NCI-H2227 treated with DMSO at 0.1 percent for 48 hours (cell line): ENCODE measurements around the gene RUSF1.
A peak's percentile ranks its signal among the peaks of the same experiment; 100 is the strongest.
"Not testable (repeated sequence)": the region's sequence is repeated elsewhere in the genome, so short reads cannot be mapped to it uniquely, and the experiment has no call there.

Source experiments
- DNase-seq: peaks from one replicate; lab custom pipeline; 2025; lab: John Stamatoyannopoulos, UW

RUSF1 gene

DNA sequence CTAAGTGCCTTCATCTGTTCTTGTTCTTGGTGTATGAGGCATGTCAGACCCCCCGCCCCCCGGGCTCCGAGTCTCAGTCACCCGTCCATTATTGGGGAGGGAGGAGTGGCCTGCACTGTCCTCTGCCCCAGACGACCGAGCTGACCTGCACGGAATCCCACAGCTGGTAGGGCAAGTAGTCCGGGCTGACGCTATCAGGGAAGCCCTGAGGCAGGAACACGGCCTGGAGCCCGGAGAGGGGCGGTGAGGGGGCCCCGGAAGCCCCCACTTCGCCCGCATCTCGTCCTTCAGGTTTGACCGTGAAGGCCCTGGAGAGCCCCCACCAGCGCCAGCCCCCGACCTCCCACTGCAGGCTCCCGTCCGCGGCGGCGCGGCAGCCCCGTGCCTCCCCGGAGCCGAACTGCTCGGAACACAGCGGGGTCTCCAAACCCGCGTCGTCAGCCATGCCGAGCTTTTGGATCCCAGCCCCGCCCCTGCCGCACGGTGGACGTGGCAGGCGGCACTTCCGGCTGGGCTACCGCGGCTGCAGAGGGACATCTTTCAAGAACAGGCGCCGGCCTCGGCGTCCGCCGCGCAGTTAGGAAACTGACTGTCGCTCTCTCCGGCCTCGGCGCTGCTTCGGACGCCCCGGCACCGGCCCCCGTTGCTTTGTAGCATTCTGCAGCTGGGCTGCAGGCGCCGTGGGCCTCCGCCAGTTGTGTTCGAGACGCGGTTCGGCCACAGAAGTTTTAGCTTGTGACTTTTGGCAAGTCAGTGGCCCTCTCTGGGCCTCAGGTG is at the start of gene RUSF1:
Gene RUSF1 (minus strand): TSS at position 463 of the 777 bp plus-strand sequence. CDS start 18 bp downstream, at position 445.
- peak; percentile 90 for DNase-seq

DNA sequence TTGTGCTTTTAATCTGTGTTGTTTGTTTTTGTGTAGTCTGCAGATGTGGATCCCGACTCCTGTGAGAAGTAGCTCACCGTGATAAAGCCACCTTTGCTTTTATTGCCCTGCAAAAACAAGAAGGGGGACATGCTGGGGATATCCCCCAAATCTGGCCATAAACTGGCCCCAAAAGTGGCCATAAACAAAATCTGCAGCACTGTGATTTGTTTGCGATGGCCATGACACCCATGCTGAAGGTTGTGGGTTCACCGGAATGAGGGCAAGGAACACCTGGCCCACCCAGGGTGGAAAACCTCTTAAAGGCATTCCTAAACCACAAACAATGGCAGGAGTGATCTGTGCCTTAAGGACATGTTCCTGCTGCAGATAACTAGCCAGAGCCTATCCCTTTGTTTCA is 34.6 kb upstream of the RUSF1 start:
- no peak for DNase-seq

DNA sequence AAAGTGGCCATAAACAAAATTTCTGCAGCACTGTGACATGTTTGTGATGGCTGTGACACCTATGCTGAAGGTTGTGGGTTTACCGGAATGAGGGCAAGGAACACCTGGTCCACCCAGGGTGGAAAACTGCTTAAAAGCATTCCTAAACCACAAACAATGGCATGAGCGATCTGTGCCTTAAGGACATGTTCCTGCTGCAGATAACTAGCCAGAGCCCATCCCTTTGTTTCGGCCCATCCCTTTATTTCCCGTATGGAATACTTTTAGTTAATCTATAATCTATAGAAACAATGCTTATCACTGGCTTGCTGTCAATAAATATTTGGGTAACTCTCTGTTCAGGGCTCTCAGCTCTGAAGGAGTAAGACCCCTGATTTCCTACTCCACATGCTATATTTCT is 31.6 kb upstream of the RUSF1 start:
- DNase-seq, result not testable (repeated sequence)

DNA sequence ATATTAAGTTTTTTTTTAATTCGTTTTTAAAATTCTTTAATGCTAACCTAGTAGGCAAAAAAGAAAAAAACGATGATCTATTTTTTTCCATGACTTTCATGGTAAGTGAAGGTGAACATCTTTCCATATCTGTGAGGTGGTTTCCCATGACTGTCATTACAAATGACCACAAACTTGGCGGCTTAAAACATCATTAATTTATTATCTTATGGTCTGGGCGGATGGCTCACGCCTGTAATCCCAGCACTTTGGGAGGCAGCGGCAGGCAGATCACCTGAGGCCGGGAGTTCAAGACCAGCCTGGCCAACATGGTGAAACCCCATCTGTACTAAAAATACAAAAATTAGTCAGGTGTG is 30.0 kb upstream of the RUSF1 start:
- not testable (repeated sequence) for DNase-seq

DNA sequence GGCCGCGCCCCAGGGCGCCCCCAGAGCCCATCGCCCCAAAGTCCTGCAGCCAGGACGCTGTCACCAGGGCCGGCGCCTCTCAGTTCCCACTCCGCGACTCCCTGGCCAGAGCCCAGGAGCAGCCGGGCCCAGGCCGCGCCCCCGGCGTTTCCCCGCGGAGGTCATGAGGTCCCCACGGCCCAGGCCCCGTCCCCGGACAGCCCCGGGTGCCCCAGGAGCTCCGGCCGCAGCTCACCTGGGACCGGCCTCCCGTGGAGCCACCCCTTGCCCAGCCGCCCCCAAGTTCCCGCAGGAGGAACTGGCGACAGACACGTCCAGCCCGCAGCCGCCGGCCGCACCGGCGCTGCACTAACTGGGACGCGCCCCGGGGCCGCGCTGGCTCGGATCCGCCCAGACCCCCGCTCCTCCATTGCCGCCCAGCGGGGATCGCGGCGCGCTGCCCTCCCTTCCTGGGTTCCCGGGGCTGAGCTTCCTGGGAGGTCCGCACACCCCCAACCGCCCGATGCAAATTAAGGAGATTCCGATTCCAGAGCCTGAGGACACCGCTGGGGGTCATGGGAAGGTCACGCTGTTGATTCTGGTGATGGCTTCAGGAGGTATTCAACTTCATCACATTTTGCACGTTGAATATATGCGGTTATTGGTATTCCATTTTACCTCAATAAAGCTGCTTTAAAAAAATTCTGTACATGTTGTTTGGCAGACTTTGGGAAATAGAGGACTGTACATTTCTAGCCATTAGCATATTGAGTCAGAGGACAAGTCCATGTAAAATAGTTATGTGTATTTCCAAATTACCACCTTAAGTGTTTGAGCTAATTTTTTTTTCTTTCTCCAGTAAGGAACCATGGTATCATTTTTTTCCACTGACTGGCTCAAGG is 29.4 kb upstream of the RUSF1 start:
- no peak for DNase-seq

DNA sequence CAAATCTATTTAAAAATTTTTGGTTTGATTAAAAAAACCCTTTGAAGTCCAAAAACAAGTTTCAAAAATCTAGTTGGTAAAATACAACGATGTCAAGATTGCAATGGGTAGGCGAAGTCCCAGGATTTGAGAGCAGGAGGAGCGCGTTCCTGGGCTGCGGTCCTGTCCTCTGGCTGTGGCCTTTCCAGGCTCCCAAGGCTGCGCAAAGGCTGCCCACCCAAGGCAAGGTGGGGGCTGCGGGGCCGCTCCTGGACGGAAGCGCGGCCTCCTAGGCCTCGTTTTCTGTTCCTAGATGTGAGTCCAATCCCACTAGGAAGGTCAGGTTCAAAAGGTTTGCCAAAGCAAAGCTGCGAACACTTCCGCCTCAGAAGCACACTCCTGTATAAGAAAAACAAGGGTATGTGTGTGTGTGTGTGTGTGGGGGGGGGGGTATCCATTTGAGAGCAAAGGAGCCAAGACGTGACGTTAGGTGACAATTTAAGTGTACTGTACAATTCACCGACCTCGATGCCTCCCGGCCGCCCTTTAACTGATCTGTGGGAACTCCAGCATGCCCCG is 28.7 kb upstream of the RUSF1 start:
- no peak for DNase-seq

DNA sequence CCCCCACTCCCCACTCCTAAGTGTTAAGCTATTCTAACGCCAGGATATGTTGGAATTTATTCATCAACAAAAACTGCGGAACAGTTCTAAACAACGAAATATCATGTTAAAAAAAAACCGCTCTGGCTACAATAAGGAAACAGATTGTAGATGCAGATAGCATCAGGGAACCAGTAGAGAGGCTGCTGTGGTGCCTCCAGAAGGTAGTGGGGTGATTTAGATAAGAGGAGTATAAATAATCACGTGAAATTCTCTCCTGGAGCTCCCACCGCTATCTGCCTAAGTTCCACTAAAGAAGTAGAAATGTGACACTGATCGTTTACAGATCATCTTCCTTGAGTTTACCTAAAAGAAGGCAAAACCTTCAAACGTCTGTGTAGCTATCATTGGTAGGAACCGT is 27.5 kb upstream of the RUSF1 start:
- DNase-seq, result no peak

DNA sequence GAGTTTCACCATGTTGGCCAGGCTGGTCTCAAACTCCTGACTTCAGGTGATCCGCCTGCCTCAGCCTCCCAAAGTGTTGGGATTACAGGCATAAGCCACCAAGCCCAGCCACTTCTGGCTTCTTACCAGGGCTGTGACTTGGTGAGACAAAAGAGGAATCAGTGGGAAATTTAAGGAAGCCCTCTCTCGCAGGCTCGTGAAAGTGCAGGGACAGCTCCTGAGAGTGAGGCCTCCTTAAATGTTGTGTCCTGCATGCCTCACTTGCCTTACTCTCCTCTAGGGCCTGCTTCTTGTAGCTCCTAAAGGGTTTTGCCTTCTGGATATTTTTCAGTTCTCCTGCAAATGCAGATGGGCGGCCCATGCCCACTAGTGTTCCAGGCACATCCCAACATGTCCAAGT is 24.7 kb upstream of the RUSF1 start:
- DNase-seq, result no peak

DNA sequence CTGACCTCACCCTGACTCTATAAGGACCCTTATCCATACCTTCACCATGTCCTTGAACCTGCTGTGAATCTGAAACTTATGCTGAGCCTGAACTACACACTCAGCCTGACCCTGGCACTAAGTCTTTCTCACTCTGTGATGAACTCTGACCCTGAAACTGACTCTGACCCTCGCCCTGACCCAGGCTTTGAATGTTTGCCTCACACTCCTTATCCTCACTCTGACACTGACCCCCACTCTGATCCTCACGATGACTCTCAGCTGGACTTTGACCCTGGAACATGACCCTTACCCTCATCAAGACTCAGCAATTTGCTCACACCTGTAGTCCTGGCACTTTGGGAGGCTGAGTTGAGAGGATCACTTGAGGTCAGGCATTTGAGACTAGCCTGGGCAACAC is 23.9 kb upstream of the RUSF1 start:
- DNase-seq, result no peak

DNA sequence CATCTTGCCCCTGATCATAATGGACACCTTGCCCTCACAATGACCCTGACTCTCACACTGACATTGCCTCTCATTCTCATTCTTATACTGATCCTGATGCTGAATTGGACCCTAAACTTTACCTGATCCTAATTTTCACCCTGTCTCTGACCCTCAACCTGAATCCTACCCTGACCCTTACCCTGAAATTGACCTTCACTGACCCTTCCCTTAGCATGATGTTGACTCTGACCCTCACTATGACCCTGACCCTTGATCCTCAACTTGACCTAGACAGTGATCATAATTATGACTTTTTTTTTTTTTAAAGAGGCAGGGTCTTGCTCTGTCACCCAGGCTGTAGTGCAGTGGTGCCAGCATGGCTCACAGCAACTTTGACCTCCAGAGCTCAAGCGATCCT is 22.9 kb upstream of the RUSF1 start:
- no peak for DNase-seq

DNA sequence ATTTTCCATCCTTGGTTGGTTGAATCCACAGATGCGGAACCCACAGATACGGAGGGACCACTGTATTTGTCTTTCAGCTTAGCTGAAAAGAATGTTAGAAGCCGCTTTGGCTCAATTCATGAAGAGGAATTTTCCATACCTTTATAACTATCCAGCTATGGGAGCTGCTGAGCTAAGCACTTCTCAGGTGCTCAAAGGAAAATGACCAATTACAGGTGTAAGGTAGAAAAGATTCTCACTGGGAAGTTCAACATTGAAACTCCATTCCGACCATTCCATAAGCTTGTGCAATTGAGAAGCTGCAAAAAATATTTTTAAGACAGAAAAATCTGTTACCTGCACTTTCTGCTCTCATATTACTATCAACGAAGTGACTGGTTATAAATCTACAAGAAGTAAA is 22.2 kb upstream of the RUSF1 start:
- no peak for DNase-seq

DNA sequence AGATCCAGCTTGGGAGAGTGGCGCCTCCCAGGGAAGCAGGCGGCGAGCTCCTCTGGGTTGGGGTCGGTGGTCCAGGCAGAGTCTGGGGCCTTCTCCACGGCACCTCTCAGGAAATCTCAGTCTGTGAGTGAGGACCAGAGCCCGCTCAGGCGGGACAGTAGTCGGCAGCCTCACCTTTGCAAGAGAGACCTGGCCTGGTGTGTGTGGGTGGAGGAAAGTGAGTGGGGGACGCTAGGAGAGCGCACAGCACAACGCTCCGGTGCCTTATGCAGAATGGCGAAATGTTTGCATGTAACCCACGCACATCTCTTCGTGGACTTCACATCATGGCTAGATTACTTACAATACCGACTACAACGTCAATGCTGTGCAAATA is 21.7 kb upstream of the RUSF1 start:
- no peak for DNase-seq

DNA sequence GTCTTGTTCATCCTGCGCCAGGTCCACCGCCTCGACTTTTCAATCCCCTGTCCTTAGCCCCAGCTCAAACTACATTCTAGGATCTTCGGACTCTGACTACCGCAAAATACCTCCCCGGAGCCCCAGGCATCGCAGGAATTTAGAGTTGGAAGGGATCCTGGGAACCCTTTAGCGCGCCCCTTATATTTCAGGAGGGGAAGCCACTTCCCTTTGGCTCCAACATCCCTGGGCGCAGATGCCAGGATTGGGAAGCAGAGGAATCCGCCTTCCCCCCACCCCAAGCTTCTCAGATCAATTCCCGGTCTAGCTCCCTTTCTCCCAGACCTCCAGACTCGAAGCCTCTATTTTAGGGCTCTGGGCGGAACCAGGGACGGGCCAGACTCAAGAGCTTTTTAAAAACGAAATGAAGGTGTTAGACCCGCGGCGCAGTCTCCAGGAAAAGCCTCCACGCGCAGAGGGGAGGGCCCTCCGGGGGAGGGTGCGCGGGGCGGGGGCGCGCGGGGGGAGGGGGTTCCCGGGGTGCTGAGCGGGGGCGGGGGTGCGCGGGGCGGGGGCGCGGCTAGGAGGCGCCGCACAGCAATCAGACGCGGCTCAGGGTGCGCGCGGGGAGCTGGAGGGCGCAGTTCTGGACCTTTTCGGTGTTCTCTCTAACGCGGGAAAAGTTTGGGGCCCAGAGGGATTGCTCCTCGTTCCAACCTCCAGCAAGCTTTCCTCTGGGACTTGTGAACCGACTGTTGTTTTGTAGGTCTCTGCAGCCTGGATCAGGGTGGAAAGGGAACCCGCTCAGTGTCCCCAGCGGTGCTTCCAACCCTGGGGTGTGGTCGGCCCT is 21.1 kb upstream of the RUSF1 start:
- no peak for DNase-seq

DNA sequence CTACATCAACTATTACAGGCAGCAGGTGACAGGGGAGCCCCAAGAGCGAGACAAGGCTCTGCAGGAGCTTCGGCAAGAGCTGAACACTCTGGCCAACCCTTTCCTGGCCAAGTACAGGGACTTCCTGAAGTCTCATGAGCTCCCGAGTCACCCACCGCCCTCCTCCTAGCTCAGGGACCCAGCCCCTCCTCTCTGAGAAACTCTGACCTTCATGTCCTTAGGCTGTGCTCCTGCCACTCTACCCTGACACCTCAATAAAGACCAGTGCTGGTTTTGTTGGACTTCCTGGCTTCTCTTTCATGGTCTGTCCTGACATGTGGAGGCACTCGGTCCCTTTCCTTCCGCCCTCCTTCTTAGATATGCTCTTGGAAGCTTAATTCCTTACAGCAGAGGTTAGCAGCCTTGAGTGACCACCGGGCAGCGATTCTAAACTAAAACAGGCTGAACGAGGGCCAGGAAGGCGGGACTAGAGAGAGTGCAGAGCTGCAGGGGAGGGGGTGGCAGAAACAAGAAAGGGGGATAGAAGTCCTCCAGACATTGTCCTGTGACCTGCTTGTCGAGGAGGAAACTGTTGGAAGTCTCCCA is 20.4 kb upstream of the RUSF1 start:
- DNase-seq, result no peak

DNA sequence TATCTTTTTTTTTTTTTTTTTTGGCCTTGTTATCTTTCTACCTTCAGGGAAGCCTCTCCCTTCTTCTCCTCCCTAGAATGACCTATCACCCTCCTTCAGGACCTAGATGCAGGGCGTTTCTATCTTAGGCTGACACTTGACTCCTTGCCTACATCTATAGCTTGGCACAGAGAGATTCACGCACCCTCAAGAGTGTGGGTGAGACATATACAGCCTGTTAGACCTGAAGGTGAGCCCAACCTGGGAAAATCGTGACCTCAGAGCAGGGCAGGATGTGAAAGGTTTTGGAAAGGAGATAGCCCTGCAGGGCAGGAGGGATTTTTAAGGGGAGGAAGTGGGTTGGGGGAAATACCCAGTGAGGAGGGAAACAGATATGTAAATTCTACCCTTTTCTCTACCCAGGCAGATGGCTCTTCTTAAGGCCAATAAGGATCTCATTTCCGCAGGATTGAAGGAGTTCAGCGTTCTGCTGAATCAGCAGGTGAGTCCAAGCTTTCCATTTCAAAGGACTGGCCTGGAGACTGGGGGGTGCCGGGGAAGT is 19.6 kb upstream of the RUSF1 start, which contains the start of gene AHSP:
Gene AHSP (plus strand): TSS at position 167 of the 541 bp plus-strand sequence. CDS start 240 bp downstream, at position 407.
- DNase-seq, result no peak

DNA sequence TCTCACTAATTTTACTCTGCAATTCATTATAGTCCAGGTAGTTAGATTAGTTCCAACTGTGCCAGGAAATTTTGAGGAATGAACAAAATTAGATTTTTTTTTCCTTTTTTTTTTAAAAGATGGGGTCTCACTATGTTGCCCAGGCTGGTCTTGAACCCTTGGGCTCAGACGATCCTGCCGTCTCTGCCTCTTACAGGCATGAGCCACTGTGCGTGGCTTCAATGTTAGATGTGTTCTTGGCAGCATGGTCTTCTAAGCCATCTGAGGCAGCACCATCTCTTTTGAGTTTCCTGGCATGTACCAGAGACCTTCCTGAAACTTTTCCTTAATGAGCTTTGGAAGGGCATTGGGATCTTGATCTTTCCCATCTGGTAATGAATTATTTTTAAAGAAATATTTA is 16.9 kb upstream of the RUSF1 start:
- no peak for DNase-seq

DNA sequence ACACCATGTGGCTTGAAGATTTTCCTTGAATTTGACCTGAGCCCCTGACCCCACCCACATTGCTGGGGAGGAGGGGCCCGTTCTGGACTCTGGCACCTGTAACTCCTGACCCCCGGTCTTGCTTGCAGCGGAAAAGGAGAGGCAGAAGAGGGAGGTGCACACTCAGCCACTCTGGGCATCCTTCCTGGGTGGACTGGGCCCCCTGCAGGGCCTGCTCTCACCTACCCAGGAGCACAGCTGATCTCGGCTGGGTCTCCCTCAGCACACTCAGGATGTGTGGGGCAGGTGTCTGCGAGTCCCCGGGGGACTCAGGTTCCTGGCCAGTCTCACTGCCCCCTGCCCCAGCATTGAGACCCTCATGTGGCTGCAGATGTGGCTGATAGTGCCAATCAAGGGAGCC is 15.6 kb upstream of the RUSF1 start:
- DNase-seq, result not testable (repeated sequence)

DNA sequence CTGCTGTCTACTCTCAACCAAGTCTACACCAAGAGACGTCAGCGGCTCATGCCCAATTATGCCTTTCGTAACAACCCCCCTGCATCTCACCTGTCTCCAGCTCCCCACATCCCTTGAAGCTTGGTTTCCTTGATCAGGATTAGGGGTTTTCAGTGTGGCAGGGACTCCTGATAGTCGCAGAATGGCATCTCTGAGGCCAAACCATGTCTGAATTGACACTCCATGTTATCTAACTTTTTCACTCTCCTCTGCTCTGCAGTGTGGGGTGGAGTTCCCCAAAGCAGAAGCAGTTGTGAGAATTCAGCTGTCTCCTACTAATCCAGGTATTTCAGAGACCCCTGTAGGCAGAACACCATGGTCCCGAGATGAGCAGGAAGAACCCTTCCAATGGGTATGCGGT is 13.9 kb upstream of the RUSF1 start:
- no peak for DNase-seq

DNA sequence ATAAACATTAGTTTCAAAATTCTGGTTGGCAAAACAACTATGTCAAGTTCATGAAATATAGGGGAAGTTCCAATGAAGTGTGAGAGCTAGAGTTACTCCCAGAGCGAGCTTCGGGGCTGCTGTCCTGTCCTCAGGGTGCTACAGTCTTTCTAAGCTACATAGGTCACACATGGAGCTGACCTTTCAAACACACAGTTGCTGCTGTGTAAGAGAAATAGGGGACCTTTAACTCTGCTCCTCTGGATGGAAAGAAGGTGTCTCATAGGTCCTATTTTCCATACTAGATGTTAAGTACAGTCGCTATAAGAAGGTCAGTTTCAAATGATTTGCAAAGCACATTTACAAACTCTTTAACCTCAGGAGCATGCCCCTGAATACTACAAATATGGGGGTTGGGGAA is 13.2 kb upstream of the RUSF1 start:
- no peak for DNase-seq

DNA sequence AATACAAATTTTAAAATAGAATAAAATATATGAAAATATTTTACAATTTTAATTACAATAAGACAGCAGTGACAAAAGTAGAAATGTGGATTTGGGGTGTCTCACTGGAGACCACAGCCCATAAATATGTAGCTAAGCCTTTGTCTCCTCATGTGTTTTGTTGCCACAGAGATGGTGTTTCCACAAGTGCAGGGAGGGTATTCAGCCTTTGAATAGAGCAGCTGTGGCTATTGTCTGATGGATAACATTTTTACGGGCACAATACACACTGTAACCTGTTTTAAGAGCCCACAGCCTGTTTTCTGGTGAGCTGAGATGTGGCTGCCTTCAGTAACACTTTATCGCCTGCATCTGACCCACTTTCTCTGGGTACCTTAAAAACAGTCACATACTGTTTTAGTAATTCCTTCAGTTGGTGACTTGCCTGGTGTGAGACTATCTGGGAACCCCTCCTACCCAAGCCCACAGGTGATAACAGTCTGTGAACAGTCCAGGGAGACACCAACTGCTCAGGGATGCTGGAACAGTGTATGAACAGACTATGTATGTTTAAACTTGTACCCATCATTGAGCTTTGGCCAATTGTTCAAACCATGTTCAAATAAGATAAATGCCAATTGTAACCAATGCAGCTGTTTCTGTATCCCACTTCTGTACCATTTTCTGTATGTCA is 11.7 kb upstream of the RUSF1 start:
- no peak for DNase-seq
